Erythroblast (primary cell): ENCODE data around the gene LIN7C.

Source experiments
- GATA1 ChIP-seq: IDR thresholded peaks from 2 replicates; pipeline ENCODE4 v1.6.1; 2011; ENCODE audit warnings: low read depth, mild to moderate bottlenecking, control low read depth, low read length, moderate library complexity
- POLR2A ChIP-seq: IDR thresholded peaks from 2 replicates; pipeline ENCODE4 v1.6.1; 2011; ENCODE audit warnings: mild to moderate bottlenecking, low read length

DNA sequence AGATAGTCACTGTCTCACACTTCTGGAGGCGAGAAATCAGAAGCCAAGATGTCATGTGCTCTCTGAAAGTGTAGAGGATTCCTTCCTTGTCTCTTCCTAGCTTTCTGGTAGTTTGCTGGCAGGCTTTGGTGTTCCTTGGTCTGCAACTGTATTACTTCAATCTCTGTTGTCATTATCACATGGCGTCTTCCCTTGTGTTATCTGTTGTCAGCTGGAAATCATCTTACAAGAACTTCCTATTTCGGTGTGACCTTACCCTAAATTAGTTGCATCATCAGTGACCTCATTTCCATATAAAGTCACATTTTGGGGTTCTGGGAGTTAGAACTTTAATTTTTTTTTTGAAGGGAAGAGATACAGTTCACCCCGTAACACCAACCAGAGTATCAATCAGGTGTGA is 3.3 kb upstream of the LIN7C start:
- TF ChIP-seq POLR2A (no peak), GATA1 (no peak)
